GM19099 (cell line): ENCODE measurements around the gene NLGN1.

ENCODE experiments used
- POLR2A ChIP-seq: IDR thresholded peaks from 3 replicates; pipeline ENCODE4 v1.6.1; 2011; ENCODE audit warnings: low read depth; ENCODE audit not compliant: insufficient read length; ENCODE audit errors: extremely low read depth

NLGN1 gene

DNA sequence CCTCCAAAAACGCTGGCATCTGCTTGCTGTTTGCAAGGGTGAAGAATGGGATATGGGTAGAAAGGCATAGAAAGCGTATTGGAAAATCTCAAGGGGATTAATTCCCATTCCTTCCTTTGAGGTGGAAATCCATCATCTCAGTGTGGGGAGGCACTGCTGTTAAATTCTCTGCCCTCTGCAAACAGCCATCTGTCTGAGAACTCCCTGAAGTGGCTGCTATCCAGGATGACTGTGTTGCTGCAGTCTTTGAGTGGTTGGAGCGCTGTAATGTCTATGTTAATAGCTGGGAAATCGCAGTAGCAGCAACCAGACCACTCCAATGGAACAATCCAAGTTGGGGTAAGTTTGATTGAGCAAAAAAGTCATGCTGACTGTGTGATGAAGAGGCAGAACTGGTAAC is 625.9 kb downstream of the NLGN1 start:
- TF ChIP-seq POLR2A: no peak

DNA sequence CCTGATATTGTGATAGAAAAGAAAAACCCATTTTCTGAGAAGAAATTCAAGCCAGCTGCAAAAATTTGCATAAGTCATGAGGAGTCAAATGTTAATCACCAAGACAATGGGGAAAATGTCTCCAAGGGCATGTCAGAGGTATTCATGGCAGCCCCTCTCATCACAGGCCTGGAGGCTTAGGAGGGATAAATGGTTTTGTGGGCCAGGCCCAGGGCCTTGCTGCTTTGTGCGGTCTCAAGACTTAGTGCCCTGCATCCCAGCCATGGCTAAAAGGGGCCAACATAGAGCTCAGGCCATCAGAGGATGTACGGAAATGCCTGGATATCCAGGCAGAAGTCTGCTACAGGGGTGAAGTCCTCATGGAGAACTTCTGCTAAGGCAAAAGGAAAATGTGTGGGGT is 631.1 kb downstream of the NLGN1 start:
- no peak for TF ChIP-seq POLR2A

DNA sequence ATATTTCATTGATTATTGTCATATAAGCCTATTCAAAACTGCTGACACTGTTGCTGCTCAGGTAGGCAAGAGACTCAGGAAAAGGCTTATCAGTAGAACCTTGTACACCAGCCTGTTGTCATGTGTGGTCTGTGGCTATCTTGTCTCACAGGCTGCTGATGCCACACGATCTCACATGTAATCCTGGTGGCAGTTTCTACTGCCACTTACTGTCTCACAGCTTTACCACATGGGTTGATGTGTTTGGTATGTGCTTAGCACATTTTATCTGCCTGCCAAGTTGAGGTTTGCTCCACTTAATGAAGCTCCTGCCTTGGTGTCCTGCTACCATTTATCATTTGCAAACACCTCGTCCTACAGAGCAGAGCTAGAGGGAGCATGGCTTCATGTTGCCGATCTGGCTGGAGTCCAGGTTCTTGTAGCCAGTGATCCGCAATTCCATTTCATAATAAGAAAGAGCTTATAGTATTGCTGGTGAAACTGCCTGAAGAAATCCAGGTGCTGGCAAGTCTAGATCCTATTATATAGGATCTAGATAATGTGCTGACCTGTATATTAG is 637.9 kb downstream of the NLGN1 start:
- TF ChIP-seq POLR2A: no peak

DNA sequence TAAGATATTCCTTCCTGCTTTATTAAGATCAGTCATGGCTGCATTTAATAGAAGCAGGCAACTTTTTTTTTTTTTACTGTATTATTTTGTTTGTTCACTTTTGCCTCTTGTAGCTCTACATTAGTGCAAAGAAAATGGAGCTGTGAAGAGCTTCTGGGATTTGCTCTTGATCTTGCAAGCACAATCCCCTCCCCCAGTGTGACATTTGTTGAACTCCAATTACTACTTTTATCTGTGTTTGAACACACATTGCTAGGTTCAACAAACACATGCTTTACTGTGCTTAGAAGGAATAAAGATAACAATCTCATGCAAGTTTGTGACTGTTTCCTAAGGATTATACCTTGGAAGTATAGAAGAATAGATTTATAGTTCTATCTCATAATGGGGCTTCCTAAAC is 648.8 kb downstream of the NLGN1 start:
- TF ChIP-seq POLR2A: no peak

DNA sequence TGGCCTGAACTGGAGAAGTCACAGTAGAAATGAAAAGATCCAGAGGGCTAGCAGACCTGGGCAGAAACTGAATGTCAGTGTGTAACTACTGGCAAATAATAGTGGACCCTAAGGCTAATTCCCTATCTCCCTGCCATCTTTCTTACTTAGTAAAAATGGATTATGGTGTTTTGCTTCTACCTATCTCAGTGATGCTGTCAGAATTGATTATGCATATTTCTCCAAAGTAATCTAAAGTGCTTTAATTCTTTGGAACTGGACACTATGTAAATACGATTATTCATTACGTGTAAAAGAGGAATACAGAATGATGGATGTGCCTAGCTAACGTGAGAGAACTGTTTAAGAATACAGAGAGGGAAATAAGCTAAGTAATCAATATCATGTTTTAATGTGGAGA is 651.9 kb downstream of the NLGN1 start:
- TF ChIP-seq POLR2A: no peak

DNA sequence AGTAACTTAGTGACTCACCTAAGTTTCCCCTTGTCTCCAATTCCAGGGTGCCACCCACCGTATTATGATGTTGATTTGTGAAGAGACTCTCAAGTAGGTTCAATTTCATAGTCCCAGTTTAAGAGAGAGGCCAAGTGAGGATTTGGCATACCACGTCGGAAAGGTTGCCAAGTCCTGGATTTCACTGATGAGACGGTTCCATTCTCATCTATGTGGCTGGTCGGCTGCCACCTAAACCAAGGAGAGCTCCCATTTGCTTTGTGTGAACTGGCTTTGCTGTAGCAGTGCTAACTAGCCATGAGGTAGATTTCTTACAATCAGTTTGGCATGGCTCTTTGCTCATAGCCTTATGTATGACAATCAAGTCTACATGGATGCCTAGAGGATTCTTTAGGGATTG is 653.6 kb downstream of the NLGN1 start:
- TF ChIP-seq POLR2A: no peak

DNA sequence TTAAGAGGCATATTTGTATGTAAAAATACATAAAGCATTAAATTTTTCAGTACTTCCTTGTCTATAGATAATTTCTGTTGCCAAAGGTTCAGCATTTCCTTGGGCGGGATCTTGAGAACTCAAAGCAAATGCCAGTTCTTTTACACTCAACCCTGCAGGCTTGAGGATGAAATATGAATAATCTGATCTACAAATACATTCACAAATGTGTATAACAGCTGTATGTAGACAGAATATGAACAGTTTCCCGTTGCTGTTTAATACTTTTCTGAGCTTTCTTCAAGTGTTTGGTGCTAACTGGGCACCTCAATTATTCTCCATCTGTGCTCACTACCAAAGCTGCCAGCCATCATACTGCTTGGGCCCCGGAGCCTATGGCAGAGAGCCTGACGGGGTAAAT is 661.3 kb downstream of the NLGN1 start:
- no peak for TF ChIP-seq POLR2A

DNA sequence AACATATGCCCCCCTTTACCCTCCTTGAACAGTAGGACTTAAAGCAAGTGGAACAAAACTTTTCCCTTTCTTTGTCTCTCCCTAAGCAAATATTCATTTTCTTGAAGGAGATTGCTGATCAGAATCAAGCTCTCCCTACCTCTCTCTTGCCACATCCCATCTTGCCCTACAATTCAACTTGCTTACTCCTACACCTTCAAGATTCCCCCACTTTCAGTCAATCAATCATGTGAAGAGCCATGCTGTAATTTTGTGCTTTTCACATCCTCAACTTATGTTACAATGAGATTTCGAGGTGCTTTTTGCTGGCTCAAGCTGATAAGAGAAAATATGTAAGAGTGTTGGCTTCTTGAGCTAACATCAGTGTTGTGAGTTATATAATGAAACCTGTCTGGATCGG is 662.9 kb downstream of the NLGN1 start:
- no peak for TF ChIP-seq POLR2A

DNA sequence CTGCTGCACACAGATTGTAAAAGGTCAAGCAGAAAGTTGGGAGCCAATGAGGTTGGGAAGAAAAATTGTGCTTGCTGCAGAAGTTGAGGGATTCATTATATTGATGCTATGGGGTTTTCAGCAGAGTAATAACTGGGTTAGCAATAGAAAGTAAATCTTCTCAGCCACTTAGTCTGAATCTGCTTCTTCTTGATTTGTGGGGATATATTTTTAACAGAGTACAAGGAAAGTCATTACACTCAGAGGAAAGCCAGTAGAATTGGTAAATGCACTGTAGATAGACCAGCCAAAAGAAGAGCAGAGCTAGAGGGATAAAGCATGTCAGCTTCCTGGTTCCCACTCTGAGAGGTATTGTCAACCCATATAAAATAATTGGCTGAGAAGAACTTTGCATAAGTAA is 663.6 kb downstream of the NLGN1 start:
- no peak for TF ChIP-seq POLR2A

DNA sequence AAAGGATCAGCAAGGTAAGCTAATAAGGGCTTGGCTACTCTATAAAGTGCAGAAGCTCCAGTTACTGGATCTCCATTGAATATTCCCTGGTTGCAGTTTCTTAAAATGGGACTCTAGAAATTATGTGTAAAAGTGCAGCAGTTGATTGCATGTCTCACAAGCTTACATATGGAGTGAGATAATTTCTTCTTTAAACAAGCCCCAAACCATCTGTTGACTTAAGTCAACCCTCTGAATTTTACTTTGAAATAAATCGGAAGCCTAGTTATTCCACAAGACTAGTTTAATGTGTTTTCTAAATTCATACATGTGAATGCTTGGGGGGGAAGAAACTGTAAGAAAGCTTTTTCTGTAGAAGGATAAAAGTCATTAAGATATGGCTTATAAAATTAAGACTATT is 664.2 kb downstream of the NLGN1 start:
- no peak for TF ChIP-seq POLR2A

DNA sequence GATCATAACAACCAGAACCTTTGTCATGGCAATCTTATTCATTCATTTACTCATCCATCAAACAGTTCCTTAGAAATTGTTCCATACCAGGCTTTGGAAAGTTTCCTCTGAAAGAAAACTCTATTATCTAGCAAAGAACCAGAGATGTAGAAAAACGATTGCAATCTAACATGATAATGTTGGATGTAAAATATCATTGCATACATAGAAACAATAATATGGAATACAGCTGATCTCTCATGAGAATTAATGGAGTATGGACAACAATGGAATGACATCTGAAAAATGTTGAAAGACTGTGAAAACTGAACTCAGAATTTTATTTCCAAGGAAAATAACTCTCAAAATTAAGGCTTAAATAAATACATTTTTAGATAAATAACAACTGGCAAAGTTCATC is 665.4 kb downstream of the NLGN1 start:
- no peak for TF ChIP-seq POLR2A

DNA sequence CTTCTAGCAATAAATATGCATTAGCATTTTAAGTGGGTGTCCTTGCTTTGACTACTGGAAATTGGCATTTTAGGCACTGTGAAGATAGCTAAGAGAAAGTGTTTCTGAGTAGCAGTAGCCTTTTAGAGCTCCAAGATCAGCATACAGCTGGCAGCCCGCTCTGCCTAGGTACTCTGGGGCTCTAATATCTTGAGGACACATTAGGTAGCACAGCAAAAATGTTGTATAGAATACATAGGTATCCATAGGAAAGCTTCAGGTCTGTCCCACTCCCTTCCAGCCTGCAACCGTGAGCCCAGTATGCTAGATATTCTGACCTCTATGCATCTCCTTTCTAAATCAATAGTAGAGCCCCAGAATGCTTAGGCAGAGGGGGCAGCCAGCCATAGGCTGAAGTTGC is 670.5 kb downstream of the NLGN1 start:
- TF ChIP-seq POLR2A: no peak

DNA sequence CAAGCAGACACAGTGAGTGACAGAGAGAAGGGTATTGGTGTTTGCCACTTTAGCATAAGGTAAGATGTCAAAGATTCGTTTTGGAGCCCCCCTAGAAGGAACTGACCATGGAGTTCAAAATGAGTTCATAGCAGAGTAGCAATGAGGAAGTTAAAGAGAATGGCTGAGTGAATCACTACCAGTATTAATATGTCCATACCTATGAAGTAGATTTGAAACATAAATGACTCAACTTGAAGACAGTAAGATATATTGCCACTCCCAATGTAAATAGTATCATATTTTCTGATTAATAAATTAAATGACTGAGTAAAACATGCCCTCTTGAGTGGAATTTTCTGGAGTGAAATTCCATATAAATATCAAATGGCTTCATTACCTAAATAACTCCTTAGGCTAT is 675.1 kb downstream of the NLGN1 start:
- TF ChIP-seq POLR2A: no peak

DNA sequence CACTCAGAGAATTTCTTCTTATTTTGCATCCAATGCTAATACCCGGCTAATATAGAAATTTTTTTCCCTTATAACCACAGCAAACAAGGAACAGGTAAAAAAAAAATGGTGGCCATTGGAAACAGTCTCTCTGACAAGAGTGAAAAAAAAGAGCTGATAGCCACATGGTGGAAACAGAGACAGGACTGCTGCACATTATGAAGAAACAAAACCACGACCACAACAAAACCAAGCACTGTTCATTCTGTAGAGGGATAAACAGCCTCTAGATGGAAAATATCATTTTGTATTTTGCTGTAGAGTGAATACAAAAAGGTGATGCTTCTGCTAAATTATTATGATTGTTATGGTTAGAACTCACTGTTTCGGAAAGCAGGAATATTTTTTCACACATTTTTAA is 686.2 kb downstream of the NLGN1 start:
- no peak for TF ChIP-seq POLR2A

DNA sequence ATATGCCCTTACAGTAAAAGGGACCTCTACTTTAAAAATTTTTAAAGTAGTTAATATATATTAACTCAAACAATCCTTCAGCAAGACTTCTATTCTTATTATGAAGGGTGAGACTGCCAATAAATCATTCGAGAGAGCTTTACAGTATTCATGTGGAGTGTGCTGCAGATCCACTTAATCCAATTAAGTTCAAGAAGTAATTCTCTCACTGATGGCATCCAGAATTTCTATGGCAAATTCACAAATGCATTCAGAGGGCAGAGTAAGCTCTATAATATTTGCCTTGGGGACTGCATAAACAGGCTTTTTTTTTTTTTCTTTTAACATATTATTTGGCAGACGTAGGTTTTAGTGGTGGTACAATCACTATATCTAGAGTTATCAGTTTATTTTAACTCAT is 692.0 kb downstream of the NLGN1 start:
- no peak for TF ChIP-seq POLR2A

DNA sequence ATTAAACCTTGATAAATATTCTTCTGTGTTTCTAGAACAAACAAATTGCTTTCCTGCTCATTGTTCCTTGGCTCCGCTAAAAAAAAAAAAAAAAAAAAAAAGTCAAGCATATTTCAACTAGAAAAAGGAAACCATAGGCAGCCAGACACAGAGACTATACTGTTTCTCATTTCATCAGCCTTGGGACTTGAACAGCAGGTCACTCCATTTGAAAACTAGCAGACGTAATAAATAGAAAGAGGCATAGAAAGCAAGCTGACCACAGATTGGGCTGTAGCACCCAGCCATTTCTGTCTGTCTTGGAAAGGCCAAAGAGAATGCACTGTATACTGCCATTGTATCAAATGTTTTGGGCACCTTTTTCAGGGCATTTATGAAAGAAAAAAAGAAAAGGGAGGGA is 697.1 kb downstream of the NLGN1 start:
- no peak for TF ChIP-seq POLR2A

DNA sequence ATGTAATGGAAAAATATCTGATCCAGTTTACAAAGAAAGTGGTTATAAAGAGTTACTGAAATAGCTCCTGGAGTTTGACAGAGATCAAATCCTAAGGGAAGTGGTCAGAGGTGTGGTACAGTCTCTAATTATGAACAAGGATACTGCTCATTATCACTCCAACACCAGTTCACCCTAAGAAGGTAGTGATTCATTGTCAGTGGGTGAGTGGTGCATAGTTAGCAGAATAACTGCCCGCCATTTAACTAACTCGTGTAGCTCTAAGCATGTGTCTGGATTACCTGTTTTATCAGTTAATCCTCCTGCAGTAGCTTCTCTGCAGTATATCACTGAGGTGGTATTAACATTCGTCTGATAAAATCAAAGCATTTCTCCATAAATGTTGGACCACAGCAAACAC is 700.1 kb downstream of the NLGN1 start:
- TF ChIP-seq POLR2A: no peak
